ENCODE measurements around the gene UBE2U.
"Not testable (repeated sequence)": the region's sequence is repeated elsewhere in the genome, so short reads cannot be mapped to it uniquely, and the experiment has no call there.

UBE2U gene

GRCh38 chr1:64223329-64224151 lies 20.1 kb downstream of the UBE2U start:
- H3K4me3 ChIP-seq (ENCODE audit: low read depth, low read length) = no peak overlapping the region
- no peak for TF ChIP-seq CTCF (IDR thresholded peaks at IDR 0.05; ENCODE audit: borderline replicate concordance, insufficient read depth, low read depth, low read length)

- not testable (repeated sequence) for H3K4me3 ChIP-seq (ENCODE audit: low read depth, low read length)
Measured at GRCh38 chr1:64224236-64224635, 20.8 kb downstream of the UBE2U start.

DNA sequence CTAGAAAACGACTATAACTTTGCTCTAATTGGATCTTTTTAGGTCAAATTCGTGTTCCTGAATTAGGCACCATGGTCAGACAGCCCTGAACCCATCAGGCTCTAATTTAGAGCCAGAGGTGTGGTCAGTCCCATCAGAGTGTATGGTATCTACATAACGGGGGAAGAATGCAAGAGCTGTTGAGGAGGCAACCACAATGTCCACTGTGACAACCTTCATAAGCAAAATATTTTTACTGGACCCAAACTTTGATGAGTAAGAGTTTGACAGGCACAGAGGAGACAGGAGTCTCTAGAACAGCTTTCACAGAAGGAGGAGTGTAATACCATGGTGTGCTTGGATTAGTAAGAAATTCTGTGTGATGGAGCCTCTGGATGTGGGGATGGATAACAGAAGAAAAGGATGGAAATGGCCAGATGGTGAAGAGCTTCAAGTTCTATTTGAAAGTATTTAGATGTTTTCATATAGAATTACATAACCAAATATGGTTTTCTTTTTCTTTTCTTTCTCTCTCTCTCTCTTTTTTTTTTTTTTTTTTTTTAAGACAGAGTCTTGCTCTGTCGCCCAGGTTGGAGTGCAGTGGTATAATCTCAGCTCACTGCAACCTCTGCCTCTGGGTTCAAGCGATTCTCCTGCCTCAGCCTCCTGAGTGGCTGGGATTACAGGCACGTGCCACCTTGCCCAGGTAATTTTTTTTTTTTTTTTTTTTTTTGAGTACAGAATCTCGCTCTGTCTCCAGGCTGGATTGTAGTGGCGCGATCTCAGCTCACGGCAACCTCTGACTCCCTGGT lies 24.9 kb downstream of the UBE2U start:
- no peak overlapping the region for H3K4me3 ChIP-seq (ENCODE audit: low read depth, low read length)
- TF ChIP-seq CTCF (IDR thresholded peaks at IDR 0.05; ENCODE audit: borderline replicate concordance, insufficient read depth, low read depth, low read length) = no peak

- no peak overlapping the region for H3K4me3 ChIP-seq (ENCODE audit: low read depth, low read length)
- TF ChIP-seq CTCF (IDR thresholded peaks at IDR 0.05; ENCODE audit: borderline replicate concordance, insufficient read depth, low read depth, low read length) = no peak
Measured at GRCh38 chr1:64229307-64229706, 25.9 kb downstream of the UBE2U start.

- H3K4me3 ChIP-seq (ENCODE audit: low read depth, low read length) = no peak overlapping the region
- no peak for TF ChIP-seq CTCF (IDR thresholded peaks at IDR 0.05; ENCODE audit: borderline replicate concordance, insufficient read depth, low read depth, low read length)
Measured at GRCh38 chr1:64231153-64231552, 27.7 kb downstream of the UBE2U start.

- no peak overlapping the region for H3K4me3 ChIP-seq (ENCODE audit: low read depth, low read length)
- TF ChIP-seq CTCF (IDR thresholded peaks at IDR 0.05; ENCODE audit: borderline replicate concordance, insufficient read depth, low read depth, low read length) = no peak
Measured at GRCh38 chr1:64231654-64232053, 28.2 kb downstream of the UBE2U start.

DNA sequence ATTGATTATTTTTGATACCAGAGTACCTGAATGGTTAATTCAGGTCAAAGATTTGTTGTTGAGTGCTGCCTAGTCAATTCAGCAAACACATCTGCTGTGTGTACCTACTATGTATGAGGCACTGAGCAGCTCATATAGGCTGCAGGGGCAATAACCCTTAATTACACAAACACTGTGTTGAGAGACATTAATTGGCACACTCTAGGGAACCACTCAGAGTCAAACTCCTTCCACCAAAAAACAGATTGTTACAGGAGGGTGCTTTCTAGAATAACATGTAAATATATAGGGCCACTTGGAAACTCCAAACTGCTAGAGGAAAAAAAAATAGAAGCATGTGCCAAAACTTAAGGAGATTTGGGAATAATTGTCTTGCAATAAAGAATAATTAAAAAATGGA lies 31.3 kb downstream of the UBE2U start:
- no peak for TF ChIP-seq CTCF (IDR thresholded peaks at IDR 0.05; ENCODE audit: borderline replicate concordance, insufficient read depth, low read depth, low read length)
- H3K4me3 ChIP-seq (ENCODE audit: low read depth, low read length) = no peak overlapping the region
